Measurements from ENCODE around the gene KANSL2.
"Not testable (repeated sequence)": the region's sequence is repeated elsewhere in the genome, so short reads cannot be mapped to it uniquely, and the experiment has no call there.

Gene KANSL2

DNA sequence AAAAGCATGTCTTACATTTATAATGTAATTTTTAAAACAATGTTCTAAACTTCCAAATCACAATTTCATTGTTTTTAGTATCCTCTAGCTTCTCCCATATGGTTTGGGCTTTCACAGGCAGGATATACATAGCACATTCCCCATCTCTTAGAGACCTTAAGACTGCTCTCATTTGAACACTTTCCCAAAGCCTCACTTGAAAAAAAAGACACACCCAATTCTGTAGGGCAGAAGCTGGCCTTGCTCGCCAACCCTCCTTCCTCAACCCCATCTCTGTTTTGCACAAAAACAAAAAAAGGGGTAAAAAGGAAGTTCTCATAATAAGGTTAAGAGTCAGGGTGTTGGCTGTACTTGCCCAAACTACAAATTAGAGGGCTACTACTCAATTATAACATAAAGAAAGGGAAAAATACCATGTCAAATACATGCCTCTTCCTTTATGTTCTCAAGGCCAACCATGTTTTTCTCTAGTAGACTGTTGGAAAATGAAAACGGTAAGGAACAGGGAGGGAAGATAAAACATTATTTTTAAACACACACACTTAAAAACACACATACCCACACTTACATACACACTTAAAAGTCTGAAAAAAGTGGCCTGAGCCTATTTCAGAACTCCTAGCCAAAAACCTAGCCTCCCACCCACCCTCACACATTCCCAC, 9.9 kb upstream of the KANSL2 start:
- peaks cover 6% of the 10 kb centered on the region for H3K4me1 Mint-ChIP-seq
- no peak overlapping the region for H3K4me3 Mint-ChIP-seq
- H3K9me3 Mint-ChIP-seq = no peaks in the 10 kb centered on the region
- DNase-seq (ENCODE audit: low spot score in 2 of 2) = no peak
- peaks cover 97% of the 10 kb centered on the region for H3K36me3 Mint-ChIP-seq
- ATAC-seq = no peak
- peak overlapping the region; percentile 20 for H3K27ac Mint-ChIP-seq

GRCh38 chr12:48690990-48691389, 9.0 kb upstream of the KANSL2 start:
- ATAC-seq = no peak
- Mint-ChIP-seq H3K9me3 (no peaks in the 10 kb centered on the region), H3K4me1 (peaks cover 12% of the 10 kb centered on the region), H3K36me3 (peaks cover 91% of the 10 kb centered on the region), H3K4me3 (no peak overlapping the region), H3K27ac (no peak overlapping the region)
- DNase-seq (ENCODE audit: low spot score in 2 of 2) = no peak

DNA sequence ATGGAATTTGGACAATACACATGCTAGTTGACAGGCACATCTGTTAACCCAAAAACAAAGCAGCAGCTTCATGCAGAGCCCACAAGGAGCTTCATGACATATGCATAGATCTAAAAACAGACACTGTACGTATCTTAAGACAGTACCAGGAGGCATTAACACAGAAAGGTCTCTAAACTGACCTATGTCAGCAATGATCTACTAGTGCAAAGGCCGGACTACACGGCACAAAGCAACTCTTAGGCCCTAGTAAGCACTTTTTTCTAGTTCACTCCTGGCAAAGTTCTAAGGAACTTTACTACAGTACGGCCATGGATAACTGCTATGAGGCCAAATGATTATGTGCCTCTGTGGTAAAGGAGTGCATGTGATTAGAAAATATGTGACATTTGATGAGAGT, 8.4 kb upstream of the KANSL2 start:
- ATAC-seq = no peak
- Mint-ChIP-seq H3K4me3 (no peak overlapping the region), H3K4me1 (peaks cover 13% of the 10 kb centered on the region), H3K36me3 (peaks cover 87% of the 10 kb centered on the region), H3K9me3 (no peaks in the 10 kb centered on the region), H3K27ac (no peak overlapping the region)
- DNase-seq (ENCODE audit: low spot score in 2 of 2) = no peak

- Mint-ChIP-seq H3K36me3 (peaks cover 71% of the 10 kb centered on the region), H3K4me1 (peaks cover 13% of the 10 kb centered on the region), H3K27ac (peak overlapping the region; percentile 20), H3K4me3 (no peak overlapping the region), H3K9me3 (no peaks in the 10 kb centered on the region)
- no peak for ATAC-seq
- no peak for DNase-seq (ENCODE audit: low spot score in 2 of 2)
Observed at GRCh38 chr12:48688836-48689235, 6.8 kb upstream of the KANSL2 start.

- ATAC-seq (peak; percentile 75), DNase-seq (ENCODE audit: low spot score in 2 of 2) (no peak)
- peaks cover 13% of the 10 kb centered on the region for H3K4me1 Mint-ChIP-seq
- no peaks in the 10 kb centered on the region for H3K9me3 Mint-ChIP-seq
- peak overlapping the region; percentile 10 for H3K27ac Mint-ChIP-seq
- H3K4me3 Mint-ChIP-seq = no peak overlapping the region
- peaks cover 59% of the 10 kb centered on the region for H3K36me3 Mint-ChIP-seq
Observed at GRCh38 chr12:48687592-48687991, 5.6 kb upstream of the KANSL2 start.

DNA sequence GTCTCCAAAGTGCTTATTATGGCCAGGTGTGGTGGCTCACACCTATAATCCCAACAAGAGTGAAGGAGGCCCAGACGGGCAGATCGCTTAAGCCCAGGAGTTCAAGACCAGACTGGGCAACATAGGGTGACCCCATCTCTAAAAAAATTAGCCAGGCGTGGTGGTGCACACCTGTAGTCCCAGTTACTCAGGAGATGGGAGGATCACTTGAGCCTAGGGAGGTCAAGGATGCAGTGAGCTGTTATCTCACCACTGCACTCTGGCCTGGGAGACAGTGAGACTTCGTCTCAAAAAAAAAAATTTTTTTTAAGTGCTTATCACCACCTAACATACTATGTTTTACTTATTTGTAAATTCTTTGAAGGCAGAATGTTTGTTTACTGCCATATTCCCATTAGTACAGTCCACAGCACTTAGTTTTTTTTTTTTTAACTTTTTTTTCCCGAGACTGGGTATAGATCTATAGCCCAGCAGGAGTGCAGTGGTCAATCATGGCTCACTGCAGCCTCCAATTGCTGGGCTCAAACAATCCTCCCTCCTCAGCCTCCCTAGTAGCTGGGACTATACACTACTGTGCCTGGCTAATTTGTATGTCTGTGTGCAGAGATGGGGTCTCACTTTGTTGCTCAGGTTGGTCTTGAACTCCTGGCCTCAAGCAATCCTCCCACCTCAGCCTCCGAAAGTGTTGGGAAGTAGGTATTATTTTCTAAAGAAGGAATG, 4.7 kb upstream of the KANSL2 start:
- Mint-ChIP-seq H3K36me3 (peaks cover 58% of the 10 kb centered on the region), H3K9me3 (no peaks in the 10 kb centered on the region), H3K4me3 (no peak overlapping the region), H3K4me1 (peaks cover 13% of the 10 kb centered on the region), H3K27ac (peak overlapping the region; percentile 10)
- DNase-seq (ENCODE audit: low spot score in 2 of 2) (no peak), ATAC-seq (no peak)

GRCh38 chr12:48686037-48686595, 4.1 kb upstream of the KANSL2 start:
- H3K27ac Mint-ChIP-seq = no peak overlapping the region
- H3K9me3 Mint-ChIP-seq = no peaks in the 10 kb centered on the region
- DNase-seq (ENCODE audit: low spot score in 2 of 2) = no peak
- H3K36me3 Mint-ChIP-seq = peaks cover 58% of the 10 kb centered on the region
- no peak for ATAC-seq
- no peak overlapping the region for H3K4me3 Mint-ChIP-seq
- peaks cover 9% of the 10 kb centered on the region for H3K4me1 Mint-ChIP-seq

DNA sequence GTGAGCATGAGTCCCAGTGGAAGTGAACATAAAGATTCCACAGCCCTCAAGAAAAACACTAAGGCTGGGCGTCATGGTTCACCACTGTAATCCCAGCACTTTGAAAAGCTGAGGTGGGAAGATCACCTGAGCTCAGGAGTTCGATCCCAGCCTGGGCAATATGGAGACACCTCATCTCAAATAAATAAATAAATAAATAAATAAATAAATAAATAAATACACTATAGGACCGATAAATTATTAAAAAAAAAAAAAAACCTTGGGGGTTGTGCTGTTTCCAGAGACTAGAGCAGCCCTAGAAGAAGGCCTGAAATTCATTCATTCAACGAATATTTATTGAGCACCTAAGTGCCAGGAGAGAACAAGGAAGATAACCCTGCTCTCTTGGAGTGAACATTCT, 1.5 kb upstream of the KANSL2 start:
- Mint-ChIP-seq H3K27ac (no peak overlapping the region), H3K4me1 (peaks cover 19% of the 10 kb centered on the region), H3K36me3 (peaks cover 60% of the 10 kb centered on the region), H3K9me3 (no peaks in the 10 kb centered on the region), H3K4me3 (peak overlapping the region; percentile 87)
- ATAC-seq = no peak
- no peak for DNase-seq (ENCODE audit: low spot score in 2 of 2)

- no peaks in the 10 kb centered on the region for H3K9me3 Mint-ChIP-seq
- peak overlapping the region; percentile 87 for H3K4me3 Mint-ChIP-seq
- H3K4me1 Mint-ChIP-seq = peaks cover 25% of the 10 kb centered on the region
- H3K27ac Mint-ChIP-seq = no peak overlapping the region
- H3K36me3 Mint-ChIP-seq = peaks cover 60% of the 10 kb centered on the region
- no peak for DNase-seq (ENCODE audit: low spot score in 2 of 2)
- ATAC-seq = no peak
Observed at GRCh38 chr12:48682927-48683326, 889 bp upstream of the KANSL2 start.

GRCh38 chr12:48682533-48682905, 481 bp upstream of the KANSL2 start:
- H3K9me3 Mint-ChIP-seq; DNase-seq (ENCODE audit: low spot score in 2 of 2); ATAC-seq: not testable (repeated sequence)
- Mint-ChIP-seq H3K4me3 (peak overlapping the region; percentile 87), H3K4me1 (peaks cover 29% of the 10 kb centered on the region), H3K36me3 (peaks cover 60% of the 10 kb centered on the region), H3K27ac (peak overlapping the region; percentile 95)

DNA sequence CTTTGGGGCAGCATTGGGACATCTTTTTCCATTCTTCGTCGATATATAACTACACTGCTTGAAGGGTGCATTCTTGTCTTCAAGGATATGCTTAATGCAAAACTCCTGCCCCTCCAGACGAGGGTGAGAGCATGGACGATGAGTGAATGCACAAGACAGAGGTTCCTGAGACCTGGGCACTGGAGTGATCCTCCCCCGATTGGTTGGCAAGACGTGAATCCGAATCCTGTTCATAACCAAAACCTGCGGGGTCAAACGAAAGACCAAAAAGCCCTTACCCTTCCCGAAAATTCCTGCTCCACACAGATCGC, 684 bp downstream of the KANSL2 start:
- Mint-ChIP-seq H3K27ac (peak overlapping the region; percentile 95), H3K9me3 (no peaks in the 10 kb centered on the region), H3K4me1 (peaks cover 33% of the 10 kb centered on the region), H3K36me3 (peaks cover 67% of the 10 kb centered on the region), H3K4me3 (peak overlapping the region; percentile 87)
- DNase-seq (ENCODE audit: low spot score in 2 of 2) = no peak
- no peak for ATAC-seq

- Mint-ChIP-seq H3K4me1 (peaks cover 28% of the 10 kb centered on the region), H3K36me3 (peaks cover 67% of the 10 kb centered on the region), H3K9me3 (no peaks in the 10 kb centered on the region), H3K4me3 (peak overlapping the region; percentile 87), H3K27ac (peak overlapping the region; percentile 95)
- ATAC-seq (no peak), DNase-seq (ENCODE audit: low spot score in 2 of 2) (no peak)
Observed at GRCh38 chr12:48680861-48681260, 1.2 kb downstream of the KANSL2 start.

GRCh38 chr12:48678551-48679185, 3.4 kb downstream of the KANSL2 start:
- Mint-ChIP-seq H3K27ac (peak overlapping the region; percentile 84), H3K36me3 (peaks cover 88% of the 10 kb centered on the region), H3K4me1 (peaks cover 28% of the 10 kb centered on the region), H3K4me3 (peak overlapping the region; percentile 87), H3K9me3 (no peaks in the 10 kb centered on the region)
- no peak for DNase-seq (ENCODE audit: low spot score in 2 of 2)
- ATAC-seq = no peak

- no peak overlapping the region for H3K27ac Mint-ChIP-seq
- no peak overlapping the region for H3K4me3 Mint-ChIP-seq
- peaks cover 100% of the 10 kb centered on the region for H3K36me3 Mint-ChIP-seq
- ATAC-seq (no peak), DNase-seq (ENCODE audit: low spot score in 2 of 2) (no peak)
- no peaks in the 10 kb centered on the region for H3K4me1 Mint-ChIP-seq
- no peaks in the 10 kb centered on the region for H3K9me3 Mint-ChIP-seq
Observed at GRCh38 chr12:48671231-48671856, 10.7 kb downstream of the KANSL2 start.

- DNase-seq (ENCODE audit: low spot score in 2 of 2) = no peak
- Mint-ChIP-seq H3K36me3 (peaks cover 100% of the 10 kb centered on the region), H3K4me3 (no peak overlapping the region), H3K9me3 (no peaks in the 10 kb centered on the region), H3K27ac (no peak overlapping the region), H3K4me1 (no peaks in the 10 kb centered on the region)
- no peak for ATAC-seq
Observed at GRCh38 chr12:48668996-48669395, 13.0 kb downstream of the KANSL2 start.

Data from stimulated activated effector memory CD8-positive, alpha-beta T cell treated with anti-CD3 and anti-CD28 coated beads, Interleukin-12 subunit alpha, Interleukin-12 subunit beta, amount 100 ng/mL, for 72 hours (primary cell).